WI38 (cell line): Measurements from ENCODE around the gene TSPAN11.

Experiments used
- H3K4me3 ChIP-seq: 2 replicates; pipeline ENCODE4 v1.5.1; 2011; ENCODE audit warnings: low read depth, mild to moderate bottlenecking, control low read depth, low read length
- CTCF ChIP-seq: IDR thresholded peaks from 2 replicates; pipeline ENCODE4 v1.5.1; 2012; ENCODE audit warnings: low read depth, mild to moderate bottlenecking, control low read depth, low read length

Gene TSPAN11

DNA sequence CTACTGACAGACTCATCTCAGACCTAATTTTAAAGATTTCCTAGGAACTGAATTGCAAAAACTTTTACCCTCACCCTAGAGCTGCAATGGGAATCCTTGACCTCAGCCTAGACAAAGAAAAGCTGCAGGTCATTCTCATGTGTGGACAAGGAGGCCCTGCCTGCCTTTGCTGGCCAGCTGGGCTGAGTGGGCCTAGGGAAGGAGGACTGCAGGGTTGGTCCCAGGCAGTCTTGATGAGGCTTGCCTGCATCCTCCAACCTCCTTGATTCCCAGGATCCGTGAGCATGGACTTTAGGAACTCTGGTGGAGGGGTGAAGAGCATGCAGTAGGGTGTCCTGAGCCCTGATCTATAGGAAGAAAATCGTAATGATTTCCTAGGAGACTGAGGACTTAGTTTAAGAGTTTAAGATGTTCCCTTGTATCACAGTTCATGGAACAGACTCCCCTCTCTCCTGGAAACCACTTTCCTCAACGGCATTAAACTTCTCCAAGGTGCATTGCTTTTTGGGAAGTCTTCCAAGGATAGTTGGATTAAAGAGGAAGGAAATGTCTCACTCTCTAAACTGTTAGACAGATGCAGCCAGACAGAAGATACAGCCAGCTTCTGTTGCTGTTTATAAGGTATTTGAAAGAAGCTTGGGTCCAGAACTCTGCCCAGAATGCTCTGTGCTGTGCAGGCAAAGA, 91.7 kb downstream of the TSPAN11 start:
- no peak overlapping the region for H3K4me3 ChIP-seq
- TF ChIP-seq CTCF, result no peak

DNA sequence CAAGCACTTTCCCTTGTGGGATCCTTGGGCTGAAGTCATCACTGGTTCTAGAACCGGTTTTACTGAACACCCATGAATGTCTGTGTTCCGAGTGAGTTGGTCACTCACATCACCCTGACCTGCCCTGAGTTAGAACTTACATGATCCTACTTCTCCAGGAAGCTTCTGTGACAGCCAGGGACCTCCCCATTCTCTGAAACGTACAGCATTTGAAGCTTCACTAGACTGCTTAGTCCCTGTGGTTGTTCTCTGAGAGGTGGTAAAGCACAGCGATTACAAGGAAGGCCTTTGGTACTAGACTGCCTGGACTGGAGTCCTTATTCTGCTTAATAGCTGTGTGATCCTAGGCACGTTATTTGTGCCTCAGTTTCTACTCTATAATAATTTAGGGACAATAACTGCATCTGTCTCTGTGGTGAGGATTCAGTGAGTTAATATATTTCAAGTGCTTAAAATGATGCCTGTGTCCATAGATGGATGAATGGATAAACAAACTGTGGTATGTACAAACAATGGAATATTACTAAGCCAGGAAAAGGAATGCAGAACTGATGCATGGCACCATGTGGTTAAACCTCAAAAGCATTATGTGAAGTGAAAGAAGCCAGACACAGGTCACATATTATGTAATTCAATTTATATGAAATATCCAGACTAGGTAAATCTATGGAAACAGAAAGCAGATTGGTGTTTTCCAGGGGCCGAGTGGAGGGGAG, 92.4 kb downstream of the TSPAN11 start:
- TF ChIP-seq CTCF, result no peak
- no peak overlapping the region for H3K4me3 ChIP-seq

DNA sequence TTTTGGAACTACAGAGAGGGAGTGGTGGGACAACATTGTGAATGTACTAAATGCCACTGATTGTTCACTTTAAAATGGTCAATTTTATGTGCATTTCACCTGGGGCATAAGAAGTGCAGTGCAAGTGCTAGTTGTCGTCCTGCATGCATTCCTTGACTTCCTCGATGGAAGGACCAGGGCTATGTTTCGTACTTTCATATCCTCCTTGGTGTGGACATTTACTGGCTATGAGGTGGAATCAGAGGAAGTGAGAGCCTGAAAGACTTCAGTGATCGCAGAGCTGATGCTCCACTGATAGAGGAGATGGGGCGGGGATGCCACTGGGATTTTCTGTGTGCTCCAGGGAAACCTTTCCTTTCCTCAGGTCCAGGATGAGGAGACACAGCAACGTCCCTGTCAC, 93.0 kb downstream of the TSPAN11 start:
- no peak for TF ChIP-seq CTCF
- H3K4me3 ChIP-seq, result no peak overlapping the region

DNA sequence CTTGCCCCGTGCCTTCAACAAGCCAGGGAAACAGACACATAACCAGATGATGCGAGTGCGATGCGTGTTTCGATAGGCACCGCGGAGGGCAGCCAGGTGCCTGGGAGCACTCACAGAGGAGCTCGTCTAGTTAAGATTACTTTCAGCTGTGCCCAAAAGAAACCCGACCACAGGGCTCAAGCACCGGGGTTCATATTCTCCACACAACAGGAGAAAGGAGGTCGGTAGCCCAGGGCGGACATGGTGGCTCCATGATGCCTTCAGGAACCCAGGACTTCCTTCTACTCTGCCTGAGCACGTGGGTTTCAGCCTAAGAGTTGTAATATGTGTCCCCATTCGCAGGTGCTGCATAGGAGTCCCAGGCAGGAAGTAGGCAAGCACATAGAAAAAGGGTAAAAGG, 93.4 kb downstream of the TSPAN11 start:
- TF ChIP-seq CTCF, result no peak

DNA sequence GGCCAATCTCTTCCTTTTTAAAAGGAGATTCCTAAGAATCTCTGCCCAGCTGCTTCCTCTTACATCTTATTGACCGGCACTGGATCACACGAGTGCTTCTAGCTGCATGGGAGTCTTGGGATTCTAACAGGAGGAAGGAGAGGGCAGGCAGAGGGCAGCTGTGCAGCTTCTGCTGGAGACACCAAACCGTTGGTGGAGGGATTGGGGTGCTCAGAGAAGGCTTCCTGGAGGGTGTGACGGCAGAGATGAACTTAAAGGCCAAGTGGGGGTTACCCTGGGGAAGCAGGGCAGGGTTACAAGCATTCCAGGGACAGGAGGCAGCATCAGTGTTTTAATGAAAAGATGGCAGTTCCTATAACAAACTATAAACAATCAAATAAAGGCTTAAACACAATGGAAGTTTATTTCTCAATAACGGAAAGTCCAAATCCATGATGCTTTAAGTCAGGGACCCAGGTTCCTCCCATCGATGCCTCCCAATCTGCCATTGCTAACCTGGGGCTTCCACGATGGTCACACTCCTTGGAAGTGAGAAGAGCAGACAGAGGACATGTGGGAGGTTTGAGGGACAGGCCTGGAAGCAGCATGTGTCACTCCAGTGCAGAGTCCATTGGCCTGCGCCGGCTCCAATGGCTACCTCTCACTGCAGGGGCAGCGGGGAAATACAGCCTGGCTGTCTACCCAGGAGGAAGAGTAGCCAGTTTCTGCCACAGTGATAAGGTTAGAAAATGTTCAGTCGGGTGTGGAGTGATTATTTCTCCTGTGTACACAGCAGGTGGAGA, 94.0 kb downstream of the TSPAN11 start:
- H3K4me3 ChIP-seq, result no peak overlapping the region
- TF ChIP-seq CTCF, result no peak

More for the DNA sequence above, 93.4 kb downstream of the TSPAN11 start:
- no peak overlapping the region for H3K4me3 ChIP-seq

DNA sequence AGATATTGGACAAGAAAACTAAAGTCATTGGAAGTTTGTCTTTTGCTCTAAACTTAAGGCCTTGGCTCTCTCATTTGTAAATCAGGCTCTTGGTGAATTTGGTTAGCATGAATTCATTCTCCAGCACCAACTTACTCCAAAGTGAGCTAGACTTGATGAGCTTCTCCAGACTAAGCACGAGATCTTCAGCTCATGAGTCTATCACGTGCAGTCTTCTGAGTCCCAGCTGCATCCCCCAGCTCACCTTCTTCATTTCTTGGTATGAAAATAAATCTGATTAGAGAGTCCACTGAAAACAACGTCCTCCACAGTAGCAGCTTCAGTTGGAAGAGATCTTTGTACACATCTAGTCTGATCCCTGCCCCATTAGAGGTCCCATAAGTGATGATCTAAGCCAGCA, 94.6 kb downstream of the TSPAN11 start:
- no peak for TF ChIP-seq CTCF
- H3K4me3 ChIP-seq, result no peak overlapping the region
